ENCODE results near the gene CACNB1.

- TF ChIP-seq MAZ (IDR thresholded peaks at IDR 0.05; ENCODE audit: borderline replicate concordance, low read depth, low read length) (no peak), CTCF (conservative IDR thresholded peaks at IDR 0.05; ENCODE audit: low read depth, low read length) (no peak), POLR2A (IDR thresholded peaks at IDR 0.05; ENCODE audit: low read depth, low read length) (no peak; the same call in 1 of the 2 replicates), MAFK (IDR thresholded peaks at IDR 0.05; ENCODE audit: low read depth, low read length) (no peak), RAD21 (IDR thresholded peaks at IDR 0.05; ENCODE audit: low read length) (no peak), SMC3 (IDR thresholded peaks at IDR 0.05; ENCODE audit: low read depth, low read length) (no peak), USF2 (IDR thresholded peaks at IDR 0.05; ENCODE audit: low read depth, low read length) (no peak), RFX5 (IDR thresholded peaks at IDR 0.05; ENCODE audit: low read depth, low read length) (no peak)
These were observed 3.6 kb upstream of the CACNB1 start for GRCh38 chr17:39200957-39201510.

Measured in IMR-90 (cell line).